Measurements from ENCODE around the gene KRT78.
"Not testable (repeated sequence)": the region's sequence is repeated elsewhere in the genome, so short reads cannot be mapped to it uniquely, and the experiment has no call there.

KRT78 gene

GRCh38 chr12:52884526-52885293 is 35.9 kb upstream of the KRT78 start:
- no peak for TF ChIP-seq ZFX (IDR thresholded peaks at IDR 0.05)
- peak; percentile 94 for TF ChIP-seq CTCF (conservative IDR thresholded peaks at IDR 0.05)
- no peak overlapping the region for H3K27ac ChIP-seq

GRCh38 chr12:52880499-52880898 is 31.7 kb upstream of the KRT78 start:
- H3K27ac ChIP-seq = not testable (repeated sequence)

- no peak overlapping the region; the same call in 1 of the 2 replicates for H3K27ac ChIP-seq
- TF ChIP-seq CTCF (conservative IDR thresholded peaks at IDR 0.05) (peak; percentile 96), ZFX (IDR thresholded peaks at IDR 0.05) (no peak)
Measured at GRCh38 chr12:52879394-52880351, 30.9 kb upstream of the KRT78 start.

DNA sequence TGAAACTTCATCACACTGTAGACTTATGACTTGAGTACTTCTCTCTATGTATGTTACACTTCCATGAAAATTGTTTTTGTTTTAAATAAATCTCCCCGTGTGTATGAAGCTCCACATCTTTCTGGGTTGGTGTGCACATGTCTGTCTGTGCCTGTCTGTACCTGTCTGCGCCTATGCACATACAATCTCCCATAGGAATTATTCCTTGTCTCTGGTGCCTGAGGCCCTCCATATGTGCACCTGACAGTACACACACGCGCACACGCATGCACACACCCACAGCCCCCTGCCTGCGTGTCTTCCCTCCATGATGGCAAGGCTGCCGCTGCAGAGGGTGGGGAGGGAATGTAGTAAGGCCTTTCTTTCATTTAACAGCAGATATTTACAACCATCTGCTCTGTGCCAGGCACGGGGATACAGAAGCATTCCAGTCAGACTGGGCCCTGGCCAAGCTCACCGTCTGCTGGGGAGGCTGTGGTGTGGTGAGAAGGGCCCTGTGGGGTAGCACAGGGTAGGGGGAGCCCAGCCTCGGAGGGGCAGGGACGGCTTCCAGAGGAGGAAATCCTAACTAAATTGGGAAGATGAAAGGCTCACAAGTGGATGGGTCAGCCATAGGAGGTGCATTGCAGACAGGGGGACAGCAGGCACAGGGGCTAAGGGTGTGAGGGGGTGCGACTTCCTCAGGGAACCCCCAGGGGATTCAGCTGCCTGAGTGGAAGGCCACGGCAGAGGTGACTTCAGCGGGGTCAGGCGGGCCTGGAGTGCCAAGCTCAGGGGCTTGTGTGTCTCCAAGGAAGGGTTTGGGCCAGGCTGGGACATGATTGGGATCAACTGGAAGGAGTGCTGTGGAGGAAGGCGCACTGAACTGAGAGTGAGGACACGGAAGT is 30.0 kb upstream of the KRT78 start:
- no peak overlapping the region for H3K27ac ChIP-seq
- TF ChIP-seq ZFX (IDR thresholded peaks at IDR 0.05) (no peak), CTCF (conservative IDR thresholded peaks at IDR 0.05) (no peak)

- TF ChIP-seq ZFX (IDR thresholded peaks at IDR 0.05) (no peak), CTCF (conservative IDR thresholded peaks at IDR 0.05) (no peak)
- H3K27ac ChIP-seq = no peak overlapping the region
Measured at GRCh38 chr12:52877242-52877641, 28.4 kb upstream of the KRT78 start.

GRCh38 chr12:52876372-52876771 is 27.6 kb upstream of the KRT78 start:
- H3K27ac ChIP-seq = no peak overlapping the region
- TF ChIP-seq ZFX (IDR thresholded peaks at IDR 0.05) = no peak; the same call in 1 of the 2 replicates
- no peak for TF ChIP-seq CTCF (conservative IDR thresholded peaks at IDR 0.05)

Data from C4-2B (cell line).